Right atrium auricular region (tissue), 2 donors: ENCODE measurements around the gene B4GALT3. TPM values are rescaled to one million over a fixed set of nuclear protein-coding genes. Genes with fewer than 3 reads are reported as not detected.

ENCODE experiments used
- DNase-seq: peaks from one replicate; pipeline ENCODE4 v3.0.0-alpha.2; 2019; ENCODE audit warnings: low spot score
- H3K27ac ChIP-seq, 2 donors: fragments of 200-600 bp; sonication (generic); 1 replicate in 1 of 2; 2 replicates in 1 of 2; pipeline ENCODE4 v1.5.1; 2016 to 2019
- H3K27me3 ChIP-seq, 2 donors: fragments of 200-600 bp; sonication (generic); one replicate each; pipeline versions ENCODE4 v1.5.1 to v1.6.0; 2017 to 2019
- H3K36me3 ChIP-seq: fragments of 200-600 bp; sonication (generic); one replicate; pipeline ENCODE4 v1.5.1; 2016
- H3K4me1 ChIP-seq, 2 donors: fragments of 200-600 bp; sonication (generic); one replicate each; pipeline versions ENCODE4 v1.5.1 to v1.6.0; 2017 to 2019
- H3K4me3 ChIP-seq, 2 donors: fragments of 200-600 bp; sonication (generic); 1 replicate in 1 of 2; 2 replicates in 1 of 2; pipeline ENCODE4 v1.5.1; 2017 to 2019; ENCODE audit warnings: mild to moderate bottlenecking in 1 of 2, moderate library complexity in 1 of 2
- H3K9me3 ChIP-seq, 2 donors: fragments of 200-600 bp; sonication (generic); one replicate each; pipeline ENCODE4 v1.5.1; 2019
- total RNA-seq, 2 donors: library from RNA; depleted of rRNA; stranded (reverse); fragments of >200 nt; gene quantifications; one replicate each; pipeline ENCODE4 v1.1.0, GENCODE V29; 2016
- TF ChIP-seq, protein P1 (sequence below), 2 donors: fragments of 200-600 bp; sonication (generic); IDR thresholded peaks; one replicate each; pipeline ENCODE4 v1.5.1; 2019; ENCODE audit warnings: antibody characterized with exemption in 2 of 2

Gene B4GALT3
- total RNA-seq, 2 donors from 2014 or later: 24.3 to 32.7 TPM

DNA sequence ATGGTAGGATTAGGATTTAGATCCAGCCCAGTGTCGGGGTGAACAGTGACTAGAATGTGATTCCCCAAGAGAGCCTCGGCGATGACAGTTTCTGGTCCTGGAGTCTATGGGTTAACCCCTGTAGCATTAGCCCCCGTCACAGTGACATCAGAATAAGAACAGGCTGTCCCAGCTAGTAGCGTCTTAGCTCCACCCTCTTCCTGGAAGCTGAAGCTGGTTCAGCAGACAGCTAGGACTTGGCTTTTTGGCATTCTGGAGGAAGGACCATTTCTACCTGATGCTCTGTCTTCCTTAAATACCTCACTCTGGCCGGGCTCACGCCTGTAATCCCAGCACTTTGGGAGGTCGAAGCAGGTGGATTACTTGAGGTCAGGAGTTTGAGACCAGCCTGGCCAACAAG lies 29.9 kb upstream of the B4GALT3 start:
- peak; percentile 94 for DNase-seq
- Histone ChIP-seq H3K4me3 (peak overlapping the region; percentile 2 to 8), H3K27me3 (no peaks in the 10 kb centered on the region), H3K36me3 (peaks cover 57% of the 10 kb centered on the region), H3K9me3 (no peaks in the 10 kb centered on the region), H3K27ac (peak overlapping the region; percentile 90 to 99), H3K4me1 (peaks cover 0 to 74% of the 10 kb centered on the region in 2 donors)
- TF ChIP-seq, protein P1, sequence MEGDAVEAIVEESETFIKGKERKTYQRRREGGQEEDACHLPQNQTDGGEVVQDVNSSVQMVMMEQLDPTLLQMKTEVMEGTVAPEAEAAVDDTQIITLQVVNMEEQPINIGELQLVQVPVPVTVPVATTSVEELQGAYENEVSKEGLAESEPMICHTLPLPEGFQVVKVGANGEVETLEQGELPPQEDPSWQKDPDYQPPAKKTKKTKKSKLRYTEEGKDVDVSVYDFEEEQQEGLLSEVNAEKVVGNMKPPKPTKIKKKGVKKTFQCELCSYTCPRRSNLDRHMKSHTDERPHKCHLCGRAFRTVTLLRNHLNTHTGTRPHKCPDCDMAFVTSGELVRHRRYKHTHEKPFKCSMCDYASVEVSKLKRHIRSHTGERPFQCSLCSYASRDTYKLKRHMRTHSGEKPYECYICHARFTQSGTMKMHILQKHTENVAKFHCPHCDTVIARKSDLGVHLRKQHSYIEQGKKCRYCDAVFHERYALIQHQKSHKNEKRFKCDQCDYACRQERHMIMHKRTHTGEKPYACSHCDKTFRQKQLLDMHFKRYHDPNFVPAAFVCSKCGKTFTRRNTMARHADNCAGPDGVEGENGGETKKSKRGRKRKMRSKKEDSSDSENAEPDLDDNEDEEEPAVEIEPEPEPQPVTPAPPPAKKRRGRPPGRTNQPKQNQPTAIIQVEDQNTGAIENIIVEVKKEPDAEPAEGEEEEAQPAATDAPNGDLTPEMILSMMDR (IDR thresholded peaks at IDR 0.05): no peak

DNA sequence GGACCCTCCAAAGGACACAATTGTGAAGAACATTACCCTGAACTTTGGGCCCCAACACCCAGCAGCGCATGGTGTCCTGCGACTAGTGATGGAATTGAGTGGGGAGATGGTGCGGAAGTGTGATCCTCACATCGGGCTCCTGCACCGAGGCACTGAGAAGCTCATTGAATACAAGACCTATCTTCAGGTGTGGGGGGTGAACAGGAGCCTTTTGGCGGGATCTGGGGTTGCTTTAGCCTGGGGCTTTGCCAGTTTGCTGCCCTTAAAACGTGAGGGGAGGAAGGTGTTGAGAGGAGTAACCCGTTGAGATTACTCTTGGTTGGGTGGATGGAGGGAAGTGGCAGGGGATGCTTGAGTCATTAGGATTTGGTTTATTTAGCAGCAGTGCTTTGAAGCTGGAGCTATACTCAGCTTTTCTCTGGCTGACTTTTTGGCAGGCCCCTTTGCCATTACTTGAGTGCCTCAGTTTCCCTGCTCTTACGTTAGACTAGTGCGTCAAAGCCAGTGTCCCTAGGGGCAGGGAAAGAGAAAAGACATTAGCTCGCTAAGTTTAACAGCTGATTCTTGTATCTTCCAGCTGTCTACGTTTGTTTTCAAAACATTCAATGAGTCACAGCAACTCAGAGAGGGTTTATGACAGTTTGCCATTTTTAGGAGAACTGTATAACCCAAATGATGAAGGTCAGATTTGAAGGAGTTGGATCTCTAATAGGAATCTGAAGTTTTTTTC lies 29.3 kb upstream of the B4GALT3 start:
- Histone ChIP-seq H3K4me3 (no peak overlapping the region), H3K27ac (peak overlapping the region; percentile 90 to 99)
- DNase-seq: peak; percentile 83

DNA sequence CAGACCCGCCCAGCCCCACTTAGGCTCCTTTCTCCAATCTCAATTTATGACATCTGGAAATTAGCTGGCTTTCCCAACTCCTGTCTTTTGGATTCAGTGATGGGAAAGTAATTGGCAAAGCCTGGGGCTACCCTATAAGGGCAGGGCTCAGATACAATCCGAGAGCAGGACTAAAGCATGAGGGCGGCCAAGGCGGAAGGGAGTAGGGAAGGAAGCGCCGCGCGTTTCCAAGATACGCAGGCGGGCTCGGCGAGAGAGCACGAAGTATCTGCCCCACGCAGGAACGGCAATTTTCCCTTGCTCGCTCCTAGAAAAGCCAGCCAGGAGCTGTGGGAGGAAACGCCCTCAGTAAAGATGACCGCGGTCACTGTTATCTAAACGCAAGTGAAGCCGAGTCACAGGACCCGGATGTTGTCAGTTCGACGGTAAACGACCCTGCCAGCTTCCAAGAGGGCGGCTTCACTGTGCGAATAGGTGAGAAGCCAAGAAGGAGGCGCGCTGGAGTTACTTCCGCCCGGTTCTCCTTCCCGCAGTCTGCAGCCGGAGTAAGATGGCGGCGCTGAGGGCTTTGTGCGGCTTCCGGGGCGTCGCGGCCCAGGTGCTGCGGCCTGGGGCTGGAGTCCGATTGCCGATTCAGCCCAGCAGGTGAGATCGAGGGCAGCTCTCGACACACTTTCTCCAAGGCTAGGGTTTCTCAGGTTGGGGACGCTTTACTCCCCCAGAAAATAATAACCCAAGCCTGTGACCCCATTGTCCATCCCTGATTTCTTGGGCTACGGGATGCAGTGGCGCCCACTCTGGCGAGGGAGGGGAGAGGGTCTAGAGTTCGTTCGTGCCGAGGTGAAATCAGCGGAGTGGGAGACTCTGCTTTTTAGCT lies 24.8 kb upstream of the B4GALT3 start, which contains the start of gene NDUFS2:
Gene NDUFS2, plus strand, starts transcription at position 532 of the 877 bp plus-strand sequence. Its CDS starts 19 bp downstream, at position 551.
- Histone ChIP-seq H3K9me3 (no peaks in the 10 kb centered on the region), H3K4me1 (peaks cover 0 to 91% of the 10 kb centered on the region in 2 donors)

More for the DNA sequence above, 29.3 kb upstream of the B4GALT3 start:
- H3K4me1 ChIP-seq: peaks cover 0 to 76% of the 10 kb centered on the region in 2 donors
- H3K36me3 ChIP-seq: peaks cover 51% of the 10 kb centered on the region
- TF ChIP-seq, protein P1 (IDR thresholded peaks at IDR 0.05): no peak
- H3K27me3 ChIP-seq: no peaks in the 10 kb centered on the region
- H3K9me3 ChIP-seq: no peaks in the 10 kb centered on the region

DNA sequence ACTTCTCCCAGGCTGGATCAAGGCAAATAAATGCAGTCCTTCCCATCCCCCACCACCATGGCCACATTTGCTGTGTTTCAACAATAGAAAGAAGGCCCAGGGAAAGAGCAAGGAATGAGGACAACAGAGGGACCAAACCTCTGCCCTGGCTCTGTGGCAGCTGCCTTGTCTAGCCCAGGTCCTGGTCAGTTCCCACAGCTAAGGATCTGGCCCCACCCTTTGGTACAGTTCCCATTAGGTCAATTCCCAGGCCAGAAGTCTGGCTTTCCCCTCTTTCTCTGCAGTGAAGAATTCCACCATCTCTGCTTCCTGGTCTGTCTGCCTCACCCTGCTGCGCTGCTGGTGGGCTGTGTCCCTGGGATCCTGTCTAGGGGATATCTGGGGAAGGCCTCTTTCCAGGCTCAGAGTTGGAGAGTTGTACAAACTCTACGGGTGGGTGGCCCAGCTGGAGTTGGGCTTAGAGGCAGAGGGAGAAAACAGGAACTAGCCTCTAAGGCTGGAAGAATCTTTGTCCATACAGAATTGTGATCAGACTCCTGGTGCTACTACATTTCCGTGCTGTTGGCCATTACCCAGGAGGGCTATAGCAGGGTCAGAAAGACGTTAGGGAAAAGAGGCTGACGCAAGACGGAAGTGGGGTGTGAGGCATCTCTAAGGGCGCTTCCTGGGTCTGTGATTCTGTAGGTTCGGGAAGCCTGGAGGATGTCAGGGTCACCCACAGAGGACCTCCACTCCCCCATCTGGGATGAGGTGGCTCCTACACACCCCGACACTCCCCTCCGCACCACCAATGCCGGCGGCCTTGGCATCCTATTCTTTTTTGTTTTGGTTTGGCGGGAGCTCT lies 23.9 kb upstream of the B4GALT3 start:
- Histone ChIP-seq H3K27me3 (no peaks in the 10 kb centered on the region), H3K9me3 (no peaks in the 10 kb centered on the region), H3K36me3 (peaks cover 6% of the 10 kb centered on the region), H3K27ac (peak overlapping the region; percentile 93 to 99), H3K4me1 (peaks cover 0 to 90% of the 10 kb centered on the region in 2 donors), H3K4me3 (peak overlapping the region; percentile 42 to 82)
- TF ChIP-seq, protein P1 (IDR thresholded peaks at IDR 0.05): no peak
- peak; percentile 89 for DNase-seq

More for the DNA sequence above, 24.8 kb upstream of the B4GALT3 start, which contains the start of gene NDUFS2:
- DNase-seq: peak; percentile 99
- peaks cover 10% of the 10 kb centered on the region for H3K36me3 ChIP-seq
- TF ChIP-seq, protein P1 (IDR thresholded peaks at IDR 0.05): no peak
- H3K27me3 ChIP-seq: no peaks in the 10 kb centered on the region
- H3K4me3 ChIP-seq: peak within 1 kb of the TSS; percentile 71 to 82
- H3K27ac ChIP-seq: peak within 1 kb of the TSS; percentile 93 to 99

DNA sequence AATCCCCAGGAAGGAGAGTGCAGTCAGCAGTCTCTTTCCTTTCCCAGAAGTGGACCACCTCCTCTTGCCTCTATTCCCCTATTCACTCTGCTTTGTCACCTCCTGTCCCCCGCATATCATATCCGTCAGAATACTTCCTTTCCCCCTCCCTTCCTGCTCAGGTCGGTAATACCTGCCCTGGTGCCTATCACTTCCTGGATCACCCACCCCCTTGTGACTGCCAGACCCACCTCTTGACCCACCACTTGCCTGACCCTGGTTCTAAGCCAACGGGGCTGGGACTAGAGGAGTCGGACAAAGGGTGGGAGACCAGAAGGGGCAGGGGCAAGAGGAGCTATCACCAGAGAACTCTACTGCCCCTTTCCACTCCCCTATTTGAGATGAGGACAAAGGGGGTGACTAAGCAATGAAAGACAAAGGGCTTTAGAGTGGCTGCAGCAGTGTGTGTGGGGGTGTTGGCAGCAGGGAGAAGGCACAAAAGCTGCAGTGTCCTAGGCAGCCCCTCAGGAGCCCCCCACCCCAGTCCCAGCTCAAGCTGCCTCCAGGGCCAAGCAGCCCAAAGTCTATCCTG lies 23.2 kb upstream of the B4GALT3 start:
- no peak for DNase-seq
- Histone ChIP-seq H3K4me3 (peak overlapping the region in 1 of 2 donors; percentile 82), H3K27ac (peak overlapping the region; percentile 93 to 99), H3K27me3 (no peaks in the 10 kb centered on the region), H3K4me1 (peaks cover 0 to 84% of the 10 kb centered on the region in 2 donors), H3K36me3 (peaks cover 11% of the 10 kb centered on the region), H3K9me3 (no peaks in the 10 kb centered on the region)
- TF ChIP-seq, protein P1 (IDR thresholded peaks at IDR 0.05): no peak
